HCEC 1CT (cell line): Measurements from ENCODE around the gene OPN1SW.

Experiments used
- DNase-seq: peaks from one replicate; pipeline ENCODE4 v3.0.0-alpha.2; 2017

The OPN1SW gene

DNA sequence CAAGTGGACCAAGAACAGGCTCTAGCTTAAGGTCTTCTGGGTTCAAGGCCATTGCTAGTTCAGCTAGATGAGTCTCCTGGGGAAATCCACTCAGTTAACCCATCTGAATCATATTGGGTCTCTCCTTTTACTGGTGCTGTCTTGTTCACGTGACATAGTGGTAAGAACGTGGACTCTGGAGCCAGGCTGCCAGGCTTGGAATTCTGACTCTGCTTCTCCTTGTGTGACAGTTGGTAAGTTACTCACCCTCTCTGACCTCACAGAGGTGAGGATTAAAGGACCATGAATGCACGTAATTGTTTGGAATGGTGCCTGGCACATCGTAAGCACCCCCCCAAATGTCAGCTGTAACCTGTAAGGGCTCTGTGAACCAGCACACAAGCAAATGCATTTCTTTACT, 46.1 kb downstream of the OPN1SW start:
- DNase-seq, result no peak

DNA sequence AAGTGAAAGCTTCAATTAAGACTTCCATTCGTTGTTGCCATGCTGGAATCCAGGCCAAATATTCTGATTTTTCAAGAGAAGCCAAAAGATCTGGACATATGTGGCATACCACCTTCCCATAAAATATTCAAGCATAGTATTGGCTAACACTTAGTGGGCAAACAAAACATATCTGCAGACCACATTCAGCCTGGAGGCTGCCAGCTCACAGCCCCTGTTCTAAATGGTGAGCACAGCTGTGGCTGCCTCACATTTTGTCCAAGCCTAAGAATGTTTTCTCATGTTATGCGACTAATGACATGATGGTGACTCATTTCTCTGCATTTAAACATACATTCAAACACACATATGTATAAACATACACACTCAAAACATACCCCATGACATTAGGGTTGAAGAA, 47.0 kb downstream of the OPN1SW start:
- peak; percentile 32 for DNase-seq

DNA sequence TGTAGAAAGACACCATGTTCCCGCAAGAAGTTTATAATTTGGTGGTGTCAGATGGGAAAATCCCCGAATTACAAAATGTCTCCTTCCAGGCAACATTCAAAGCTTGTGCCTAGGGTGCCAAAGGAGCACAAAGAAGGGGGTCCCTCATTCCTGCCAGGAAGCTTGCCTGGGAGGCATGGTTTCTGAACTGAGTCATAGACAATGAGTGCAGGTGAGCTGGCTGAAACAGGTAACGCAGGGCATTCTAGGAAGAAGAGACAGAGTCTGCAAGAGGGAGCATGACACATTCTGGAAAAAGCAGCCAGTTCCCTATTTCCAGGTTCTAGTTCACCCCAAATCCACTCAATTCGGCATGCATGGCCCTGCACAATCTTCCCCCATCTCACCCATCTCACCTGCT, 48.4 kb downstream of the OPN1SW start:
- DNase-seq, result no peak

DNA sequence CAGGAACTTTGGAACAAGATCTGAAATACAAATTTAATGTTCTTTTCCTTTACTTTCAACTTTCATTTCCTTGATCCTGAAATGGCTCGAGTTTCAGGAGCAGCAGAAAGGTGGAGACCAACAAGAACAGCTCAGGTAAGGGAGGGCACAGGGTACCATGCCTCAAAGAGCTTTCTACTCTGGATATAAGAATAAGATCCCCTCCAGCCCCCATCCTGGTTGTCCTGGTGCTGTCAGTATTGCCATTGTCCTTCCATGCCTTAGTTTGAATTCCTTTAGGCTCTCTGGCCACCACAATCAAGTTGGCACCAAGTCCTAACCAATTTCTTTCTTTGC, 48.9 kb downstream of the OPN1SW start:
- no peak for DNase-seq

DNA sequence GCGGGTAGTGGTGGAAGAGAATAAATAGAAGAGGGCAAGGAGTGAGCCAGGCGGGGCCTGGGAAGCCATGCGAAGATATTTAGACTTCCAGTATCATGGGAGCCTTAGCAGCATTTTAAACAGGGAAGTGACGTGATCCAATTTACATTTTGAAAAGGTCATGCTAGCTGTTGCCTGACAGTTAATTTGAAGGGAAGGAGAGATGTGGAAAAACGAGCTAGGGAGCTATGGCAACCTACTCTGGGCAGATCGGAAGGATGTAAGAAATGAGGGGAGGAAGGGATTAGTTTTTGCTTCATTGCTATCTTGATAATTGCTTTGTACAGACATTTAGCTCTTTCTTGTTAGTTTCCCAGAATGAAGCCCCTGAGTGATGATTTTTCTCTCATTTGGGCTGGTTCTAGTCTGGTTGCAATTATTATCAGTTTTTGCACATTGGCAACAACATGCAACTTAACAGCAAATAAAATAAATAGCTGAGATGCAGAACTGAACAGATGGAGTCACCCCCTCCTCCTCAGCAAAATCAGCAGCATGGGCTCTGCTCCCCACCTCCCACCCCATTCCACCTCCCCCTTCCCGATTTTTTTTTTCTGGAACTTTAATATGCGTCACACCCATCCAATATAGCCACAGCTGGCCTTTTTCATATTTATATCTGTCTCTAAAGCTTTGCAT, 49.4 kb downstream of the OPN1SW start:
- no peak for DNase-seq

DNA sequence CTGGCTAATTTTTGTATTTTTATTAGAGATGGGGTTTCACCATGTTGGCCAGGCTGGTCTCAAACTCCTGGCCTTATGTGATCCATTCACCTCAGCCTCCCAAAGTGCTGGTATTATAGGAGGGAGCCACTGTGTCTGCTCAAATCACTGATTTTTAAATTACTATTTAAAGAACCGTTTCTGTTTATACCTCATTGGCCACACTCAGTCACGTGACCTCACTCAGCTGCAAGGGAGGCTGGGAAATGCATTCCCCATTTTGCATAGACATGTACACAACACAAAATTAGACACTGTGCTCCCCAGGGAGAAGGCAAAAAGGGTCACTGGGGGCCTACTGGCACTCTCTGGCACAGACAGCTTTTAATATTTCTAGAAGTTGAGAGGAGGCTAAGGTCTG, 50.1 kb downstream of the OPN1SW start:
- no peak for DNase-seq

DNA sequence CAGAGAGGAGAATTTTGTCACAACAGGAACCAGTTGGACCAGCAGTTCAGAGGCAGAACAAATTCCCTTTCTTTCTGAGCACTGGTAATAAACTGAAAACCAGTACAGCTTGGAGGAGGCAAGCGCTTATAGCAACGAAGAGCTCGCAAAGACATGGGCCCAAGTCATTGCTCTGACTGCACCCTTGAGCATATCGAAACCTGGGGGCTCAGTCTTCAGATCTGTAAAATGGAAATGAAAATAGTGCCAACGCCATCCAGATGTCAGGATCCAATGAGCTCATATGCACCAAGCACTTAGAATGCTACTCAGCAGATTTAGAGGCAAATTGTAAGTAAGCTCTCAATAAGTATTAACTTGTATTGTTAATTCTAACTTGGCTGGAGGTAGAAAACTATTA, 50.9 kb downstream of the OPN1SW start:
- no peak for DNase-seq
